ENCODE measurements around the gene ACAD10.

GRCh38 chr12:111776836-111777344 lies 91.0 kb downstream of the ACAD10 start:
- TF ChIP-seq EZH2phosphoT487 (IDR thresholded peaks at IDR 0.05; ENCODE audit: insufficient read depth, low read depth), result no peak
- TF ChIP-seq EZH2 (IDR thresholded peaks at IDR 0.05; ENCODE audit: insufficient read depth, poor library complexity, severe bottlenecking), result no peak

Data from GM23248 (cell line).